Gastroesophageal sphincter (tissue), 4 donors: ENCODE results near the gene CTSK. TPM values are rescaled to one million over a fixed set of nuclear protein-coding genes. Genes with fewer than 3 reads are reported as not detected.
"Not testable (repeated sequence)": the region's sequence is repeated elsewhere in the genome, so short reads cannot be mapped to it uniquely, and the experiment has no call there.

Experiments
- ATAC-seq: fragments of 150-250 bp; one replicate; pipeline ENCODE4 v1.9.1; 2016; ENCODE audit warnings: mild to moderate bottlenecking, moderate library complexity
- H3K27ac ChIP-seq, 4 donors: fragments of 200-600 bp; sonication (generic) in 3 of 4; 1 replicate in 3 of 4; 2 replicates in 1 of 4; pipeline ENCODE4 v1.5.1; 2016 to 2019
- H3K27me3 ChIP-seq: fragments of 200-600 bp; sonication (generic); one replicate; pipeline ENCODE4 v1.5.1; 2019
- H3K36me3 ChIP-seq, 2 donors: fragments of 200-600 bp; sonication (generic); one replicate each; pipeline ENCODE4 v1.5.1; 2019; ENCODE audit warnings: control low read depth in 1 of 2
- H3K4me1 ChIP-seq, 3 donors: fragments of 200-600 bp; sonication (generic); 1 replicate in 2 of 3; 2 replicates in 1 of 3; pipeline ENCODE4 v1.5.1; 2016 to 2019; ENCODE audit warnings: control low read depth in 2 of 3
- H3K4me3 ChIP-seq, 2 donors: fragments of 200-600 bp; sonication (generic); one replicate each; pipeline ENCODE4 v1.5.1; 2019; ENCODE audit warnings: mild to moderate bottlenecking in 1 of 2, moderate library complexity in 1 of 2
- H3K9me3 ChIP-seq, 3 donors: fragments of 200-600 bp; sonication (generic); one replicate each; pipeline ENCODE4 v1.5.1; 2017 to 2019; ENCODE audit warnings: control low read depth in 2 of 3
- EP300 ChIP-seq: sonication (generic); formaldehyde crosslinking; IDR thresholded peaks from one replicate; pipeline ENCODE4 v1.6.1; 2017; ENCODE audit warnings: antibody characterized with exemption, mild to moderate bottlenecking
- POLR2A ChIP-seq, 2 donors: fragments of 450-650 bp; IDR thresholded peaks; one replicate each; pipeline ENCODE4 v1.6.1; 2017; ENCODE audit warnings: antibody characterized with exemption in 2 of 2, mild to moderate bottlenecking in 2 of 2, moderate library complexity in 1 of 2
- POLR2AphosphoS5 ChIP-seq: sonication (generic); formaldehyde crosslinking; IDR thresholded peaks from one replicate; pipeline ENCODE4 v1.6.1; 2017; ENCODE audit warnings: antibody characterized with exemption
- WGBS, 2 donors: methylation state at CpG; one replicate each; pipeline ENCODE4 v1.1.5; 2018; ENCODE audit warnings: low coverage in 1 of 2; 5-methylcytosine and 5-hydroxymethylcytosine counted together
- total RNA-seq, 4 donors: library from RNA; depleted of rRNA; stranded (reverse); fragments of >200 nt; gene quantifications; one replicate each; pipeline ENCODE4 v1.1.0, GENCODE V29; 2016
- TF ChIP-seq, protein P1 (sequence below), 4 experiments: fragments of 200-600 bp in 2 of 4; fragments of 450-650 bp in 2 of 4; sonication (generic) in 1 of 4; IDR thresholded peaks; one replicate each; pipeline ENCODE4 v1.5.1; 2017 to 2019; ENCODE audit warnings: antibody characterized with exemption in 4 of 4, mild to moderate bottlenecking in 2 of 4, moderate library complexity in 2 of 4

The CTSK gene
- total RNA-seq, 4 donors from 2014 or later: 29.1 to 69.1 (median 50.4) TPM

DNA sequence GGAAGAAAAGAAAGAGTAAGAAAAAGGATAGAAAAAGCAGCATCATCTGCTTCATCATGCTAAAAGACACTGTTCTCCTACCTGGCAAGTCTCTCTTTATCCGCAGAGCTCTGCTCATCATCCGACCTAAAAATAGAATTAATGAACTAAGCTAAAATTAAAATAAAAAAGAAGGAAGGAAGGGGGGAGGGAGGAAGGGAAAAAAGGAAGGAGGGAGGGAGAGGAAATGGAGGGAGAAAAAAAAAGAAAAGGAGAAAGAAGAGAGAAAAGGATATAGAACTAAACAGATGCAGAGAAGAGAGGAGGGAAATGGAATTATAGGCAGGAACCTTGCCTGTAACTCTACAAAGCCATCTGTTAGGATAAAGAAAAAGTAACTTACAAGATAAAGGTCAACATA lies 34.3 kb upstream of the CTSK start:
- Histone ChIP-seq H3K27me3 (no peaks in the 10 kb centered on the region), H3K4me1 (peaks cover 0 to 11% (median 0%) of the 10 kb centered on the region in 3 donors), H3K36me3 (peaks cover 0 to 54% of the 10 kb centered on the region in 2 donors), H3K9me3 (no peaks in the 10 kb centered on the region), H3K27ac (no peak overlapping the region), H3K4me3 (no peak overlapping the region)
- ATAC-seq: no peak
- WGBS, 2 donors: 37% methylated on average over 2 of the region's 2 CpGs; no CpG with 5 or more reads in 1 of the 2 donors
- TF ChIP-seq POLR2A (IDR thresholded peaks at IDR 0.05): no peak
- TF ChIP-seq EP300: no peak

DNA sequence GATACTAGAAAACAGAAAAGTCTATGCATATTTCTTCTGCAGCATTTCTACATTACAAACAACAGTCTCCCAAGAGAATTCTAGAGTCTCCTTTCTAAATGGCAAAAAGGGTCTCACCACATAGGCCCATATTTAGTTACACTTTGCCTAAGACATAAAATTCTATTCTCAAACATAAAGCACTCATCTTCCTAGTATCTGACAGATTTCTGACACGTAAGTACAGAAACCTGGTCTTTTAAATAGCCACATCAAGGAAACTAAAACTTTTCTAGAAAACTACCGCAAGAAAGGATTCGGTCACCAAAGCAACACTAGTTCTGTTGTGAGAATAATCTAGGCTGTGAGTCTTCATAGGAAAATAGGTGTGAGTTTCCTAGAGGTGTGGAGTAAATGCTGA lies 33.6 kb upstream of the CTSK start:
- H3K27ac ChIP-seq: no peak overlapping the region
- H3K4me3 ChIP-seq: no peak overlapping the region
- ATAC-seq: no peak
- no peak for TF ChIP-seq EP300
- no peak for TF ChIP-seq POLR2AphosphoS5
- no peak for TF ChIP-seq POLR2A (IDR thresholded peaks at IDR 0.05)
- TF ChIP-seq, protein P1, sequence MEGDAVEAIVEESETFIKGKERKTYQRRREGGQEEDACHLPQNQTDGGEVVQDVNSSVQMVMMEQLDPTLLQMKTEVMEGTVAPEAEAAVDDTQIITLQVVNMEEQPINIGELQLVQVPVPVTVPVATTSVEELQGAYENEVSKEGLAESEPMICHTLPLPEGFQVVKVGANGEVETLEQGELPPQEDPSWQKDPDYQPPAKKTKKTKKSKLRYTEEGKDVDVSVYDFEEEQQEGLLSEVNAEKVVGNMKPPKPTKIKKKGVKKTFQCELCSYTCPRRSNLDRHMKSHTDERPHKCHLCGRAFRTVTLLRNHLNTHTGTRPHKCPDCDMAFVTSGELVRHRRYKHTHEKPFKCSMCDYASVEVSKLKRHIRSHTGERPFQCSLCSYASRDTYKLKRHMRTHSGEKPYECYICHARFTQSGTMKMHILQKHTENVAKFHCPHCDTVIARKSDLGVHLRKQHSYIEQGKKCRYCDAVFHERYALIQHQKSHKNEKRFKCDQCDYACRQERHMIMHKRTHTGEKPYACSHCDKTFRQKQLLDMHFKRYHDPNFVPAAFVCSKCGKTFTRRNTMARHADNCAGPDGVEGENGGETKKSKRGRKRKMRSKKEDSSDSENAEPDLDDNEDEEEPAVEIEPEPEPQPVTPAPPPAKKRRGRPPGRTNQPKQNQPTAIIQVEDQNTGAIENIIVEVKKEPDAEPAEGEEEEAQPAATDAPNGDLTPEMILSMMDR (IDR thresholded peaks at IDR 0.05): no peak
- no peaks in the 10 kb centered on the region for H3K9me3 ChIP-seq
- WGBS, 2 donors: 94 to 100% methylated on average over 2 to 3 of the region's 3 CpGs
- no peaks in the 10 kb centered on the region for H3K27me3 ChIP-seq
- H3K36me3 ChIP-seq: peaks cover 0 to 57% of the 10 kb centered on the region in 2 donors
- peaks cover 0 to 11% (median 0%) of the 10 kb centered on the region in 3 donors for H3K4me1 ChIP-seq

DNA sequence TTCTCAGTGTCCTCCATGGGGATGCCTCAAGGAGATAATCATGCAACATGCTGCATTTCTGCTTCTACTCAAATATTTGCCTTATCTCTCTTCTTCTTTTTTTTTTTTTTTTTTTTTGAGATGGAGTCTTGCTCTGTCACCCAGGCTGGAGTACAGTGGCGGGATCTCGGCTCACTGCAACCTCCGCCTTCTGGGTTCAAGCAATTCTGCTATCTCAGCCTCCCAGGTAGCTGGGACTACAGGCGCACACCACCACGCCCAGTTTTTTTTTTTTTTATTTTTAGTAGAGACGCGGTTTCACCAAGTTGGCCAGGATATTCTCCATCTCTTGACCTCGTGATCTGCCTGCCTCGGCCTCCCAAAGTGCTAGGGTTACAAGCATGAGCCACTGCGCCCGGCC lies 32.8 kb upstream of the CTSK start:
- not testable (repeated sequence) for H3K27me3 ChIP-seq, ATAC-seq, H3K4me3 ChIP-seq, H3K27ac ChIP-seq, H3K9me3 ChIP-seq
- peaks cover 0 to 11% (median 0%) of the 10 kb centered on the region in 3 donors for H3K4me1 ChIP-seq
- peaks cover 3 to 57% of the 10 kb centered on the region in 2 donors for H3K36me3 ChIP-seq
- WGBS, 2 donors: 98% methylated on average over 9 of the region's 11 CpGs; no CpG with 5 or more reads in 1 of the 2 donors

DNA sequence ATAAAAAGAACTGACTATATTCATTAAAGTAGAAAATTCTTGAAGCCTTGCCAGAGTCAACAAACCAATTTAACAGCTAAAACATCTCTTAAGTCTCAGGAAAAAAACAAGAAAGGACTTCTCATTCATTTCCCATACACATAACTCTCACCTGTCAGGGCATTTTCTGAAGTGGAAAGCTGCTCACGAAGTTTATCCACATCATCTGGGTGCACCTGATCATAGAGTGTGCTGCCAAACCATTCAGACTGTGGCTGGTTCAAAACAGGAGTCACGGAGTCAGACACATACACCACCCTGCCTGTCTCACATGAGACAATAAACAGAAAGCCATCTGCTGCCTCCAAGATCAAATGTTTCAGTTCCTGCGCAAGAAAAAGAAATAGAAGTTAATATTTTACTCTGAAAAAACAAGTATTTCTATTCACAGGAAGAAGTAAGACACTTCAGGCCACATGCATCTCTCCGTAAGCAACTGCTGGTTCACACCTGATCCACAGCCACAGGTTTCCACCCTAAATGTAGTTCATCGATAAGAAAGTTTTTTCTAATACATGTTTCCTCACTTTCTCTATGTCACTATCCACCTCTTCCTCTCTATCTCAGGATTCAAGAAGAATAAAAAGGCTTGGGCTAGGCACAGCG lies 28.2 kb upstream of the CTSK start:
- Histone ChIP-seq H3K27ac (no peak overlapping the region), H3K4me3 (no peak overlapping the region), H3K9me3 (no peaks in the 10 kb centered on the region), H3K36me3 (peaks cover 6 to 89% of the 10 kb centered on the region in 2 donors), H3K27me3 (no peaks in the 10 kb centered on the region), H3K4me1 (no peaks in the 10 kb centered on the region)
- no peak for TF ChIP-seq EP300
- TF ChIP-seq POLR2AphosphoS5: no peak
- TF ChIP-seq, protein P1 (IDR thresholded peaks at IDR 0.05): no peak
- TF ChIP-seq POLR2A (IDR thresholded peaks at IDR 0.05): no peak
- no peak for ATAC-seq
- WGBS, 2 donors: 62 to 90% methylated on average over 5 of the region's 6 CpGs

DNA sequence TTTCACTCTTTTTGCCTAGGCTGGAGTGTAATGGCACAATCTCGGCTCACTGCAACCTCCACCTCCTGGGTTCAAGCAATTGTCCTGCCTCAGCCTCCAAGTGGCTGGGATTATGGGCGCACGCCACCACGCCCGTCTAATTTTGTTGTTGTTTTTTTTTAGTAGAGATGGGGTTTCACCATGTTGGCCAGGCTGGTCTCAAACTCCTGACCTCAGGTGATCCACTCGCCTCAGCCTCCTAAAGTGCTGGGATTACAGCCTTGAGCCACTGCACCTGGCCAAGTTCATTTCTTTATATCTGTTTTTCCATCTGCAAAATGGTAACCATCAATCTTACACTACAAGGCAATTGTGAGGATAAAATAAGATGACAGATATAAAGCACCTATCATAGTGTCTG lies 25.9 kb upstream of the CTSK start:
- H3K27ac ChIP-seq, H3K4me3 ChIP-seq, ATAC-seq, H3K9me3 ChIP-seq, H3K4me1 ChIP-seq, H3K27me3 ChIP-seq: not testable (repeated sequence)
- H3K36me3 ChIP-seq: peaks cover 7 to 95% of the 10 kb centered on the region in 2 donors
- 96% methylated on average over 5 of the region's 6 CpGs; no CpG with 5 or more reads in 1 of the 2 donors for whole genome bisulfite sequencing, 2 donors

DNA sequence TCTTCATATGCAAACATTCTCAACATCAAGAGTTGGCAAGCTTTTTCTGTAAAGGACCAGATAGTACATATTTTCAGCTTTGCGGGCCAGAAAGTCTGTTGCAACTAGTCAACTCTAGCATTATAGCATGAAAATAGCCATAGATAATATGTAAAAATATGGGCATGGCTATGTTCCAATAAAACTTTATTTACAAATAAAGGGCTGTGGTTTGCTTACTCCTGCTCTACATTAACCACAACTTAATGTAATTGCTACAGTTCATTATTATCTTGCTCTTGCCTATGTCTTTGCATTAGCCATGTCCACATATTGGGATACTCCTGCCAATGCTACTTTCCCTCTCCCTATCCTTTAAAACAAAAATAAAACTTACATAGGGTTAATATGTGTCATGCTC lies 24.5 kb upstream of the CTSK start:
- 89 to 93% methylated on average over 1 of the region's 1 CpG for WGBS, 2 donors
- no peaks in the 10 kb centered on the region for H3K4me1 ChIP-seq
- peaks cover 13 to 97% of the 10 kb centered on the region in 2 donors for H3K36me3 ChIP-seq
- no peaks in the 10 kb centered on the region for H3K9me3 ChIP-seq
- no peak overlapping the region for H3K27ac ChIP-seq
- no peak for TF ChIP-seq POLR2AphosphoS5
- TF ChIP-seq EP300: no peak
- TF ChIP-seq POLR2A (IDR thresholded peaks at IDR 0.05): no peak
- TF ChIP-seq, protein P1 (IDR thresholded peaks at IDR 0.05): no peak
- no peak overlapping the region for H3K4me3 ChIP-seq
- ATAC-seq: no peak
- H3K27me3 ChIP-seq: no peaks in the 10 kb centered on the region
